DND-41 (cell line): ENCODE data around the gene SH3TC2.
"Not testable (repeated sequence)": the region's sequence is repeated elsewhere in the genome, so short reads cannot be mapped to it uniquely, and the experiment has no call there.

Source experiments
- CTCF ChIP-seq: IDR thresholded peaks from 2 replicates; pipeline ENCODE4 v1.5.1; 2012; ENCODE audit warnings: borderline replicate concordance, low read length, moderate library complexity, mild to moderate bottlenecking; ENCODE audit not compliant: poor library complexity, severe bottlenecking; ENCODE audit errors: extremely low read depth
- EZH2 ChIP-seq: IDR thresholded peaks from 3 replicates; pipeline ENCODE4 v1.6.1; 2012; ENCODE audit warnings: borderline replicate concordance, low read depth, mild to moderate bottlenecking, moderate library complexity, low read length, inconsistent platforms; ENCODE audit not compliant: severe bottlenecking

- TF ChIP-seq CTCF, EZH2: not testable (repeated sequence)
Measured at GRCh38 chr5:149074071-149074470, 11.2 kb upstream of the SH3TC2 start.
